HFFc6 (cell line): Measurements from ENCODE around the gene ZNF699. TPM values are rescaled to one million over a fixed set of nuclear protein-coding genes. Genes with fewer than 3 reads are reported as not detected.
"Not testable (repeated sequence)": the region's sequence is repeated elsewhere in the genome, so short reads cannot be mapped to it uniquely, and the experiment has no call there.

Experiments used
- DNase-seq: peaks from one replicate; pipeline ENCODE4 v3.0.0-alpha.2; 2018
- H3K27ac Mint-ChIP-seq: 2 replicates; pipeline ENCODE4 v1.8.0; 2020; ENCODE audit warnings: mild to moderate bottlenecking, mixed read lengths
- H3K27me3 Mint-ChIP-seq: 2 replicates; pipeline ENCODE4 v1.8.0; 2021; ENCODE audit warnings: mild to moderate bottlenecking, moderate library complexity, mixed read lengths; ENCODE audit not compliant: insufficient read depth
- H3K36me3 Mint-ChIP-seq: 2 replicates; pipeline ENCODE4 v1.8.0; 2021; ENCODE audit warnings: low read depth, mixed read lengths
- H3K4me1 Mint-ChIP-seq: 2 replicates; pipeline ENCODE4 v1.8.0; 2020; ENCODE audit warnings: low read depth, mixed read lengths
- H3K4me3 Mint-ChIP-seq: 2 replicates; pipeline ENCODE4 v1.8.0; 2020; ENCODE audit warnings: mild to moderate bottlenecking, moderate library complexity, mixed read lengths
- H3K9me3 Mint-ChIP-seq: 2 replicates; pipeline ENCODE4 v1.8.0; 2020; ENCODE audit warnings: mild to moderate bottlenecking, mixed read lengths
- CTCF ChIP-seq: fragments of 200-600 bp; sonication (generic); IDR thresholded peaks from 2 replicates; pipeline ENCODE4 v1.5.0; 2021; ENCODE audit warnings: antibody characterized with exemption, mild to moderate bottlenecking
- total RNA-seq, 6 experiments: library from RNA; stranded (reverse); fragmentation: NEBNext Ultra II Directional; extraction: Animal tissue kit (Norgen Biotek cat#: 25700); gene quantifications; 2 replicates in 1 of 6; 3 replicates in 5 of 6; pipeline ENCODE4 v1.2.3, GENCODE V29; 2021

The ZNF699 gene
- total RNA-seq, 6 experiments from 2014 or later, result 5.5 to 7.1 (median 6.6) TPM

- no peak for DNase-seq
- peaks cover 63% of the 10 kb centered on the region for H3K36me3 Mint-ChIP-seq
- no peaks in the 10 kb centered on the region for H3K27me3 Mint-ChIP-seq
- TF ChIP-seq CTCF, result no peak
- H3K4me3 Mint-ChIP-seq, result no peak overlapping the region
- no peak overlapping the region for H3K27ac Mint-ChIP-seq
- peaks cover 75% of the 10 kb centered on the region for H3K9me3 Mint-ChIP-seq
- H3K4me1 Mint-ChIP-seq, result no peaks in the 10 kb centered on the region
These were observed 20.3 kb downstream of the ZNF699 start for GRCh38 chr19:9289231-9289884.

- peaks cover 45% of the 10 kb centered on the region for H3K9me3 Mint-ChIP-seq
- H3K27me3 Mint-ChIP-seq, H3K4me3 Mint-ChIP-seq, DNase-seq, H3K27ac Mint-ChIP-seq, H3K4me1 Mint-ChIP-seq: not testable (repeated sequence)
- H3K36me3 Mint-ChIP-seq, result peaks cover 20% of the 10 kb centered on the region
These were observed 26.2 kb downstream of the ZNF699 start for GRCh38 chr19:9283485-9283884.

- H3K9me3 Mint-ChIP-seq, result peaks cover 21% of the 10 kb centered on the region
- no peak for TF ChIP-seq CTCF
- no peaks in the 10 kb centered on the region for H3K4me1 Mint-ChIP-seq
- peaks cover 4% of the 10 kb centered on the region; the same call in 1 of the 2 replicates for H3K36me3 Mint-ChIP-seq
- no peak for DNase-seq
- no peaks in the 10 kb centered on the region; the same call in none of the 2 replicates for H3K27me3 Mint-ChIP-seq
- H3K4me3 Mint-ChIP-seq, result no peak overlapping the region
- no peak overlapping the region for H3K27ac Mint-ChIP-seq
These were observed 58.4 kb downstream of the ZNF699 start for GRCh38 chr19:9251236-9251635.

GRCh38 chr19:9250630-9251029 lies 59.0 kb downstream of the ZNF699 start, which contains the start of gene OR7E24:
Gene OR7E24 (plus strand): TSS chr19:9250930. CDS start chr19:9251044, 114 bp downstream.
- Mint-ChIP-seq H3K27me3 (no peaks in the 10 kb centered on the region; the same call in none of the 2 replicates), H3K4me3 (no peak within 1 kb of the TSS), H3K4me1 (no peaks in the 10 kb centered on the region), H3K9me3 (peaks cover 21% of the 10 kb centered on the region), H3K27ac (no peak within 1 kb of the TSS), H3K36me3 (peaks cover 4% of the 10 kb centered on the region; the same call in 1 of the 2 replicates)
- TF ChIP-seq CTCF, result no peak
- no peak for DNase-seq

Other genes with a start within 250 kb of the ZNF699 start
- gene OR1M1, start 222.8 kb downstream of the ZNF699 start, total RNA-seq, result not detected
- gene OR7G2, start 202.4 kb downstream of the ZNF699 start, total RNA-seq, result not detected
- gene OR7G1, start 194.1 kb downstream of the ZNF699 start, total RNA-seq, result not detected
- gene OR7G3, start 182.9 kb downstream of the ZNF699 start, total RNA-seq, result not detected
- gene ZNF317, start 169.4 kb downstream of the ZNF699 start, total RNA-seq, result 10 to 100 TPM; 17.1 to 21.8 (median 20.5) TPM
- not detected for gene OR7D2, start 130.9 kb downstream of the ZNF699 start, total RNA-seq
- not detected for gene OR7D4, start 90.2 kb downstream of the ZNF699 start, total RNA-seq
- not detected for gene OR7E24, start 58.9 kb downstream of the ZNF699 start, total RNA-seq
- 10 to 100 TPM in 5 of 6 experiments, 1 to 10 TPM in 1; 9.2 to 13.8 (median 11.5) TPM for gene ZNF559, start 14.3 kb upstream of the ZNF699 start, total RNA-seq
- gene ZNF177, start 53.2 kb upstream of the ZNF699 start, total RNA-seq, result 1 to 10 TPM in 2 of 6 experiments, under 1 TPM in 4; 0.66 to 1.3 (median 0.91) TPM
- gene ZNF266, start 125.7 kb upstream of the ZNF699 start, total RNA-seq, result 1 to 10 TPM; 6.3 to 7.8 (median 7.0) TPM
- gene ZNF560, start 188.8 kb upstream of the ZNF699 start, total RNA-seq, result under 1 TPM in 5 of 6 experiments, not detected in 1; 0.07 to 0.28 (median 0.14) TPM
- 10 to 100 TPM; 12.7 to 15.7 (median 15.0) TPM for gene ZNF426, start 228.8 kb upstream of the ZNF699 start, total RNA-seq